GF-D8 (cell line): ENCODE data around the gene FOXN4.

ENCODE experiments used
- DNase-seq: peaks from one replicate; lab custom pipeline; 2025; lab: John Stamatoyannopoulos, UW

Gene FOXN4

DNA sequence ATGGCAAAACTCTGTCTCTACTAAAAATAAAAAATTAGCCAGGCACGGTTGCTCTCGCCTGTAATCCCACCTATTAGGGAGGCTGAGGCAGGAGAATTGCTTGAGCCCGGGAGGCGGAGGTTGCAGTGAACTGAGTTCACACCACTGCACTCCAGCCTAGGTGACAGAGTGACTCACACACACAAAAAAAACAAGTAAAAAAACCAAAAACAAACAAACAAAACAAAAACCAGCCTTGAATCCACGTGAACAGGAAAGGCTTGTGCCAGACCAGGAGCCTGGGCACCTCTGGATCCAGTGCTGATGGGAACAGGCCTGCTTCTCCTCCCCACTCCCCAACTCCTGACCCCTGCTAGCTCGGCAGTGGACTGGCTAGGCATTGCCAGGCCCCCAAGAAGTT lies 3.5 kb downstream of the FOXN4 start:
- DNase-seq: no peak

GRCh38 chr12:109304485-109304884 lies 4.6 kb downstream of the FOXN4 start:
- no peak for DNase-seq

GRCh38 chr12:109302770-109303169 lies 6.3 kb downstream of the FOXN4 start:
- no peak for DNase-seq

DNA sequence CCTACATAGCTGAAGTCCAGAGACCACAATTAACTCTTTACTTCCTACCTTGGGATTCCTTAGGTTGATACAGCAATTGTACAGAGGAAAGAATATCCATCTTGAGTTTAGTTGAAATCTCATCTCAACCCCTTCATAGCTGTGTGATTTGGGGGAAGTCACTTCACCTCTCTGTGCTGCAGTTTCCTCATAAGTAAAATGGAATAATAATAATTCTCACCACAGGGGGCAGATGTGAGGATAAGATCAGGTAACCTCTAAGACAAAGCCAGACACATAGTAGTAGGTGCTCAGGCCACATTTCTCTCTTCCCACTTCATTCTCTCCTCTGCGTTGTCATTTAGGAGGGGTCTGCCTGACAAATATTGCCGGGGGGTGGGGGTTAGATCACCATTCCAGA lies 6.7 kb downstream of the FOXN4 start:
- no peak for DNase-seq

- no peak for DNase-seq
Measured at GRCh38 chr12:109301643-109302168, 7.4 kb downstream of the FOXN4 start.

- no peak for DNase-seq
Measured at GRCh38 chr12:109299849-109300248, 9.2 kb downstream of the FOXN4 start.

DNA sequence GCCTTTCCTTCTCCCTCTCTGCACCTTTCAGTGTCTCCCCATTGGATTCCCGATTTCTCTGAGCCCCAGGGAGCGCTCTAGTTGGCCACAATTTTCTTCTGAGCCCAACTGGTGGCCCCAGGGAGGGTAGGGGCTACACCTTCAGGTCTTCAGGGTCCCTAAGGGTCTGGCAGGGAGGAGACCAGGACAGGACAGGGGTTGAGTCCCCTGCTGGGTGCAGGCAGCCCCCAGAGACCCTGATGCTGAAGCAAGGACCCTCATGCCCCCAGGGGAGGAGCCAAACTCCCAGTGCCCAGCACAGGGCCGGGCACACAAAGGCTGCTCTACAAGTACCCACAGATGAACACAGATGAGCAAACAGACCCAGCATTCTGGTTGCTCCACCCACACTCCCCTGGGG lies 12.7 kb downstream of the FOXN4 start:
- no peak for DNase-seq

DNA sequence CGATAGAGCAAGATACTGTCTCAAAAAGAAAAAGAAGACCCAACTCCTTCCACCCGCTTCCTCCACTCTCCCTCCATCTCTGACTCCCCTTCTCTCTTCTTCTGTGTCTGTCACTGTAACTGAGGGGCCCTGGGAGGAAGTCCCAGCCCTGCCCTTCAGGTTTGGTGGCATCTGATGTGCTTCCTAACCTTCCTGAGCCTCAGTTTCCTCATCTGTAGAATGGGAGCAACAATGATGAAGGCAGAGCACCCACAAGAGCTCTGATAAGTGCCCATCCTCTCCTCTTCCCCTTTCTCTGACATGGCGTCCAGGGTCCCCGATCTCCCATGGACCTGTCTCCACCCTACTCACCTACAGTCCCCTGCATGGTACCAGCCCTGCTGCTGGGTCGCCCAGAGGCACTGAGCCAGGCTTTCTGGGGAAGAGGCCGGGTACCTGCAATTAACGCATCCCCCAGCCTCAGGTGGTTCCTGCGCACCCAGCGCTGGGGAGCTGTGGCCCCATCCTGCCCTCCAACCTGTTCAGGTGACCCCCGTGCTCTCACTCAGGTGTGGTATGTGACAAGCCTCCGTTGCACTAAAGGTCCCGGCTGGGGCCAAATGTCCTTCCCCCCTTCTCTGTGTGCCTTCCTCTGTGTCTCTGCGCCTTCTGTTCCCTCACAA lies 13.2 kb downstream of the FOXN4 start:
- no peak for DNase-seq

GRCh38 chr12:109294286-109294796 lies 14.7 kb downstream of the FOXN4 start:
- no peak for DNase-seq

DNA sequence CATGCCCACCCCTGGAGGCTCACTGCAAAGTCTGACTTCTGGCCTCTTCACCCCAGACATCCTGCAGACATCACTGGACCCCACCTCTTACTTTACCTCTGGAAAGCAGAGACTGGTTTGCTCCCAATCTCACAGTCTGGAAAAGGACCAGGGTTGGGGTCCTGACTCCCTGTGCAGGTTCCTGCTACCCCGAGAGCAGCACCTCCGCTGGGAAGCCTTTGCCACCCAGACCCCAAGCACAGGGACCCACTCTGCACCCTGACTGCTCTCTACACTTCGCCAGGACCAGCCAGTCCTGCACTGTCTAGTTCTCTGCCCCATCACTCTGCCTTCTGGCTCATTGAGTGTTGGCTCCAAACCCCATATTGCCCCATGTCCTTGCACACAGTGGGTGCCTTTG lies 16.0 kb downstream of the FOXN4 start:
- DNase-seq: no peak

- DNase-seq: no peak
Measured at GRCh38 chr12:109292342-109292711, 16.8 kb downstream of the FOXN4 start.

DNA sequence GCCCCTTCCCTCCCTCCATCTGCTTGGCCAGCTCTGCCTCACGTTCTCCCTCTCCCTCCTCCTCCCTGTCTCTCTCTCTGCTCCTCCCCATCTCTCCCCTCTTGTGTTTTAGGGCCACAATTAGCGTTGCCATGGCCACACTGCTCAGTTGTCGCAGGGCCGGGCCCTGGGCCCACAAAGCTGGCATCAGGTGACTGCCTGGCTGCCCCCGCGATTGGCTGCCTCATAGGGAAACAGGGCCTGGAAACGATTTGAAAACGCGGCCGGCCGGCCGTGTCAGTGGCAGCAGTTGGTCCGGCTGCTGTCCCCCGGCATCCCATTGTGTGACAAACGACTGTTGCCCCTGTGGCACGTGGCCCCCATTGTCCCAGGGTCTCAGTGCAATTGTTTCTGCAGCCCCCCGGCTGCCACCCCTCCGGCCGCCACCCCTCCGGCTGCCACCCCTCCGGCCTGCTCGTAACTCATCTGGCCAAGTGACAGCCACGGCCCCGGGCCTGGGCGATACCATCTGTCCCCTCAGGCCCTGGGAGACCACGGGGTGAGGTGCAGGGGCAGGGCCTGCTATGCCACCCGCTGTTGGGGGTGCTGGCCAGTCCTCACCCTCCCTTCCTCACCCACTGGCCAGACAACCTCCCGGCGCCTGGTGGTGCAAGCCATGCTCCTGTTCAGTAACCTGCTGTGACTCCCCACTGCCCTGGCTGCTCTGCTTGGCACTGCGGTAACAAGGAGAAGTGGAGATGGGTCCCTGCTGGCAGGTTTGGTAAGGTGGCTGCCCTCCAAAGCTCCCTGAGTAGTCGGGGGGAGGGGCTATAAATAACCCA lies 17.4 kb downstream of the FOXN4 start:
- no peak for DNase-seq

DNA sequence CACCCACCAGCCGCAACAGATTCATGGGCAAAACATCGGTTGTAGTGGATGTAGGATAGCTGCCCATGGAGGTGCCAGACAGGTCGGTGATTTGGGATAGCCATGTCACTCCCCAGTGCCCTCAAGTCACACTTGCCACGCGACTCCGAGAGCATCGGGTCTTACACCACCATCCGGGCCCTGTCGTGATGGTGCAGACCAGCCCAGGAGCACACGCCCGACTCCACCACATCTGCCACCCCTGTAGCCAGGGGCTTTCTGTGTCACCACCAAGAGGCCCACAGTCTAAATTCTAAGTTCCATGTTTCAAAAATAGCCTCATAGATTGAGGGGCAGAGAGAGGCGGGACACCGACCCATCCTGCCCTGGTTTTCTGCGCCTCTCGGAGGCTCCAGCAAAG lies 18.0 kb downstream of the FOXN4 start:
- DNase-seq: no peak

GRCh38 chr12:109290061-109290460 lies 19.0 kb downstream of the FOXN4 start:
- no peak for DNase-seq

DNA sequence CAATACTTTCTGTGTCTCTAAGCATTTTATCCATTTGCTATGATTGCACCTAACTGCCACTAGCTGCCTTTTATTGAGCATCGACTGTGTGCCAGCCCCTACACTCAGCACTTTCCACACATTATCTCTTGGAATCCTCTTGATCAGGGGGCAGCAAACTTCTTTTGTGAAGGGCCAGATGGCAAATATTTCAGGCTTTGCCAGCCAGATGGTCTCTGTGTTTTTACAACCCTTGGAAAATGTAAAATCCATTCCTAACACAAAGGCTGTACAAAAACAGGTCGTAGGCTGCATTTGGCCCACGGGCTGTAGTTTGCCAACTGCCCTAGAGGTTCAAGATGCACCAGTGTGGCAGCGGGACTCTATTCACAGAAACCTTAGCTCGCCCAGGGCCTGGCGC lies 19.5 kb downstream of the FOXN4 start:
- DNase-seq: no peak

DNA sequence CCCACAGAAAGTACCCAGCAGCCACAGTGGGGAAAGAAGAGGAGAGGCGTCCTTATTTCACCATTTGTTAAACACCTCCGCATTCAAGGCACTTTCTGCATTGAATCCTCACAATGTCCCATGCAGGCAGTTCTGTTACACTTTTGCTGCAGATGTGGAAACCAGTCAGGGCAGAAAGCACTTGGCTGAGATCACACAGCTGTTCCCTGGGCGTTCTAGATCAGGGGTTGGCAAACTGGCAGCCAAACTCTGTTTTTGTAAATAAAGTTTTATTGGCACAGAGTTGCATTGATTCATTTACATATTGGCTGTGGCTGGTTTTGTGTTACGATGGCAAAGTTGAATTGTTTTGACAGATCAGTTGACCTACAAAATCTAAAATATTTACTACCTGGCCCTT lies 20.1 kb downstream of the FOXN4 start:
- no peak for DNase-seq

DNA sequence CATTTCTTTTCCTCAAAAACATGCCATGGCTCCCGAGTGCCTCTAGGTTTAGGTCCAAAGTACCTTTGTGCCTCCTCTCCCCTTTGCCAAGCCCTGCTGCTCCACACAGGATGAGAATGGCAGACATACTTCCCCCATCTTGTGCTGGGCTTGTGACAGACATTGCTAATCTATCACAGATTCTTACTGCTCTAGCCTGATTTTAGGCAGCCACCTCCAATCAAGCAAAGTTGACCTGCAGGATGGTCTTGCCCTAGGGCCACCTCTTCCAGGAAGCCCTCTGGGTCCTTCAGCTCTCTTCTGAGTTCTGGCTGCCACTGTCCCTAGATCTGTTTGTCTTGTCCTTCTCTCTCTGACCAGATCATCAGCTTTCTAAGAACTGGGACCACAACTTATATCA lies 20.5 kb downstream of the FOXN4 start:
- DNase-seq: no peak

- no peak for DNase-seq
Measured at GRCh38 chr12:109287811-109288469, 21.1 kb downstream of the FOXN4 start.

DNA sequence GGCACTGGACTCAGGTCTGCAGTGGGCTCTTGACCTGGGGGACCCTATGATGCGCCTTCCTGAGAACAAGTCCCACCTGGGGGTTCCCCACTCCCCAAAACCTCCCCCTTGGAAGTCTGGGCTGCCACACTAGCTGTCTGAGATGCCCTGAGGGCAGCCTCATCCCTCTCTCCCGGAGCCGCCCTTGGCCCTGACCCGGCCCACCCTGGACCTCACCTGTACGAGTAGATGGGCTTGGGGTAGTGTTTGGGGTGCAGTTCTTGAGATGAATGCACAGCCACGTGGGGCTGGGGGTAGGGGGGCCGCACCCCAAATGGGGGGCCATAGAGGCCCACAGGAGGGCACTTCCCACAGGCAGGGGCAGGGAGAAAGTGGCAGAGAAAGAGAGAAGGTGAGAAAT lies 21.9 kb downstream of the FOXN4 start:
- DNase-seq: no peak

DNA sequence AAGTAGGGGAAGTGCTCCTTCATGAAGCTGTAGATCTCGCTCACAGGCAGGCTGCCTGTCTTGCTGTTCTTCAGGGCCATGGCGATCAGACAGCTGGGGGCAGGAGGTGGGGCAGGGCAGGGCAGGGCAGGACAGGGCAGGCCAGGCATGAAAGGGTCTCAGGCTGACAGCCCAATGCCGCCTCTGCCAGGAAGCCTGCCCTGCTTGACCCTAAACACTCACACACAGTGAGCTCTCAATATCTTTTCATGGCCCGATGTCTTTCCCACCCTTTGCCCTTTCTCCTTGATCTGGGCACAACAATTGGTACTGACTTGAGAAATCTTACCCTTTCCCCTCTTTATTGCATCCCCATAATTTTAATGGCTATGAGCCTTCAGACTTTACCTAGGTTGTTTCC lies 22.4 kb downstream of the FOXN4 start:
- DNase-seq: no peak

GRCh38 chr12:109286252-109286651 lies 22.8 kb downstream of the FOXN4 start:
- DNase-seq: no peak

GRCh38 chr12:109284392-109284791 lies 24.7 kb downstream of the FOXN4 start:
- no peak for DNase-seq

DNA sequence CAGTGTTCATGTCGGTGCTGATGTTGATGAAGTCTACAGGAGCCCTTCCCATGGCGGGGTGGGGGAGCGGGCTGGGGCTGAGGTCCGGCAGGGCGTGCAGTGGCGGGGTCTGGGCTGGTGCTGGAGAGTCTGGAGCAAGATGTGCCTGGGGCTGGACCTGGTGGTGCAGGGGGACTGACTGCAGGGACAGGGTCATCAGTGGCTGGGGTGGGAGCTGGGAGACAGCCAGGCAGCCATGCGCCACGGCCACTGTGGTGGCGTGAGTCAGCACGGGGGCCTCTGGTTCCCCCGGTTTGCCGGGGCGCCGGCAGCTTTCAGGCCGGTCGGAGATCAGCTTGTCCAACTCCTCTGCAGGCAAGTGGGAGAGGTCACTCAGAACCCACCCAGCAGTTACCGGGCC lies 27.6 kb downstream of the FOXN4 start:
- DNase-seq: no peak
